ENCODE results near the gene APOL6. TPM values are rescaled to one million over a fixed set of nuclear protein-coding genes. Genes with fewer than 3 reads are reported as not detected.

The APOL6 gene
- total and polyA plus RNA-seq, 2 donors (not counting 3 experiments of a cell fraction or from before 2014, with no cell fraction given) = 0.33 to 3.0 TPM

GRCh38 chr22:35608088-35608487, 40.2 kb upstream of the APOL6 start:
- DNase-seq (ENCODE audit: low read depth, low spot score) (no peak), FAIRE-seq (no peak)
- intact Hi-C loops (cut with micrococcal nuclease) = no loop called here
- TF ChIP-seq MYC (IDR thresholded peaks at IDR 0.05; ENCODE audit: low read depth, low read length) (no peak), GATA2 (IDR thresholded peaks at IDR 0.05; ENCODE audit: insufficient read depth, insufficient read length, low read depth, low read length) (no peak), JUN (IDR thresholded peaks at IDR 0.05; ENCODE audit: borderline replicate concordance, insufficient read depth, insufficient read length, low read depth) (no peak), EZH2 (IDR thresholded peaks at IDR 0.05; ENCODE audit: borderline replicate concordance, low read depth, low read length, severe bottlenecking) (no peak), POLR2A (IDR thresholded peaks at IDR 0.05; ENCODE audit: low read depth, low read length) (no peak), CTCF (IDR thresholded peaks at IDR 0.05; ENCODE audit: extremely low read depth in 1 of 2, insufficient read depth in 1 of 2, low read depth in 1 of 2, low read length in 2 of 2) (no peak), MAX (IDR thresholded peaks at IDR 0.05; ENCODE audit: insufficient read depth, insufficient read length) (no peak), FOS (IDR thresholded peaks at IDR 0.05; ENCODE audit: borderline replicate concordance, insufficient read depth, low read length) (no peak), POLR2AphosphoS5 (IDR thresholded peaks at IDR 0.05; ENCODE audit: insufficient read depth, low read depth, low read length) (no peak)
- no peaks in the 10 kb centered on the region for H3K79me2 ChIP-seq (ENCODE audit: control insufficient read depth, insufficient read depth, low read length)
- H3K9me3 ChIP-seq (replicated peaks; ENCODE audit: control insufficient read depth, insufficient read depth, low read length) = no peaks in the 10 kb centered on the region
- no peak overlapping the region for H3K9ac ChIP-seq (replicated peaks; ENCODE audit: extremely low read depth, insufficient read depth, low read length)
- CTCF ChIA-PET = no interaction called here
- no peak overlapping the region for H3K4me2 ChIP-seq (ENCODE audit: insufficient read depth, low read length)
- H3K27ac ChIP-seq (ENCODE audit: insufficient read depth, low read depth, low read length) = no peak overlapping the region
- no peaks in the 10 kb centered on the region for H4K20me1 ChIP-seq (replicated peaks; ENCODE audit: control insufficient read depth, extremely low read depth, insufficient read depth, low read length)
- no TSS peak for BruUV-seq (replicated peaks)
- no peaks in the 10 kb centered on the region for H3K36me3 ChIP-seq (ENCODE audit: control insufficient read depth in 2 of 2, extremely low read depth in 1 of 2, insufficient read depth in 2 of 2, low read length in 2 of 2)
- H3K27me3 ChIP-seq (ENCODE audit: control insufficient read depth in 2 of 2, insufficient read depth in 2 of 2, low read length in 2 of 2) = peaks cover 0 to 9% of the 10 kb centered on the region in 2 experiments
- POLR2A ChIA-PET = no interaction called here
- H2AFZ ChIP-seq (ENCODE audit: low read depth, low read length) = no peak overlapping the region
- H3K4me3 ChIP-seq (replicated peaks in 1 of 3; ENCODE audit: insufficient read depth in 1 of 3, low read depth in 1 of 3, low read length in 3 of 3) = no peak overlapping the region
- no peaks in the 10 kb centered on the region for H3K9me1 ChIP-seq (replicated peaks; ENCODE audit: control insufficient read depth, extremely low read depth, insufficient read depth, low read length)
- H3K4me1 ChIP-seq (ENCODE audit: control insufficient read depth, extremely low read depth, insufficient read depth, low read length) = no peaks in the 10 kb centered on the region
- dilution Hi-C loops (cut with MboI; ENCODE audit: extremely low pct_ligation_motif_present, low sequenced_read_pairs) = no loop called here
